MM.1S (cell line): ENCODE measurements around the gene TSEN2.

Experiments used
- CTCF ChIP-seq: fragments of 300-600 bp; sonication (generic); IDR thresholded peaks from 2 replicates; pipeline ENCODE4 v1.5.1; 2016; ENCODE audit warnings: antibody characterized with exemption, low read length, mixed read lengths
- EZH2 ChIP-seq: fragments of 300-600 bp; sonication (generic); optimal IDR thresholded peaks from 2 replicates; pipeline ENCODE3; 2017; ENCODE audit warnings: low read depth, mild to moderate bottlenecking, antibody characterized with exemption, low read length, mixed read lengths
- EZH2phosphoT487 ChIP-seq: fragments of 300-600 bp; sonication (generic); IDR thresholded peaks from 2 replicates; pipeline ENCODE4 v1.6.1; 2018; ENCODE audit warnings: antibody characterized with exemption, low read length

DNA sequence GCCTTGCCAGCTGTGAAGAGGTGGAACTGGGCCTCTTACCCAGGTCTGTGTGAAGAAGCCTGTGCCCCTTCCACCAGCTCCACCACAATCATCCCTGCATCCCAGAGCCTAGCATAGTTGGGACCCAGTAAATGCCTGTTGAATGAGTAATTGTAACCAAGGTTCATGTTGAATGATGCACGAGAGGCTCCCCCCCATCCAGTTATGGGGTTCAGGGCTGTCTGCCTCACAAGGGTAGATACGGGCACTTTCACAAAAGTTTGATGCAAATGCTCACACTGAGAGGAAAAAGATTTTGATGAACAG is 29.5 kb upstream of the TSEN2 start:
- TF ChIP-seq CTCF, result no peak
- no peak for TF ChIP-seq EZH2
- no peak for TF ChIP-seq EZH2phosphoT487
